ENCODE measurements around the gene CYP4F8.
A peak's percentile ranks its signal among the peaks of the same experiment; 100 is the strongest.
"Not testable (repeated sequence)": the region's sequence is repeated elsewhere in the genome, so short reads cannot be mapped to it uniquely, and the experiment has no call there.

CYP4F8 gene

GRCh38 chr19:15649526-15649925, 34.5 kb downstream of the CYP4F8 start:
- DNase-seq, result no peak

- not testable (repeated sequence) for DNase-seq
These were observed 35.1 kb downstream of the CYP4F8 start for GRCh38 chr19:15650123-15650522.

- DNase-seq, result no peak
These were observed 36.8 kb downstream of the CYP4F8 start for GRCh38 chr19:15651791-15652190.

- no peak for DNase-seq
These were observed 37.7 kb downstream of the CYP4F8 start for GRCh38 chr19:15652559-15653278.

- no peak for DNase-seq
These were observed 41.4 kb downstream of the CYP4F8 start for GRCh38 chr19:15656467-15656866.

GRCh38 chr19:15663247-15663646, 48.2 kb downstream of the CYP4F8 start:
- no peak for DNase-seq

GRCh38 chr19:15666186-15666585, 51.2 kb downstream of the CYP4F8 start:
- DNase-seq, result no peak

- DNase-seq, result no peak
These were observed 51.9 kb downstream of the CYP4F8 start for GRCh38 chr19:15666883-15667282.

GRCh38 chr19:15669440-15669839, 54.4 kb downstream of the CYP4F8 start:
- no peak for DNase-seq

GRCh38 chr19:15669891-15670290, 54.9 kb downstream of the CYP4F8 start:
- no peak for DNase-seq

- DNase-seq, result no peak
These were observed 56.3 kb downstream of the CYP4F8 start for GRCh38 chr19:15671237-15671821.

GRCh38 chr19:15671891-15672579, 57.0 kb downstream of the CYP4F8 start:
- DNase-seq, result no peak

- DNase-seq, result peak; percentile 34
These were observed 57.7 kb downstream of the CYP4F8 start, which contains the start of gene CYP4F12 for GRCh38 chr19:15672580-15673175. Gene CYP4F12, plus strand, starts transcription at chr19:15673087. Its CDS starts 443 bp downstream, at chr19:15673530.

- no peak for DNase-seq
These were observed 58.2 kb downstream of the CYP4F8 start for GRCh38 chr19:15673176-15673654.

GRCh38 chr19:15675560-15675959, 60.5 kb downstream of the CYP4F8 start:
- no peak for DNase-seq

GRCh38 chr19:15679089-15679488, 64.1 kb downstream of the CYP4F8 start:
- DNase-seq, result no peak

- not testable (repeated sequence) for DNase-seq
These were observed 64.8 kb downstream of the CYP4F8 start for GRCh38 chr19:15679865-15680264.
